Ammon's horn (tissue), 1 donor: Measurements from ENCODE around the gene NOL4L.
A peak's percentile ranks its signal among the peaks of the same experiment; 100 is the strongest.

ENCODE experiments used
- DNase-seq: peaks from one replicate; pipeline ENCODE4 v3.0.0-alpha.2; 2016; ENCODE audit warnings: low spot score

NOL4L gene

GRCh38 chr20:32541323-32542258 lies 43.5 kb downstream of the NOL4L start:
- peak; percentile 63 for DNase-seq

GRCh38 chr20:32539817-32540675 lies 45.1 kb downstream of the NOL4L start:
- DNase-seq: no peak

- DNase-seq: no peak
These were observed 45.9 kb downstream of the NOL4L start for GRCh38 chr20:32539026-32539816.

- DNase-seq: no peak
These were observed 46.6 kb downstream of the NOL4L start for GRCh38 chr20:32538526-32538939.

GRCh38 chr20:32537657-32538525 lies 47.2 kb downstream of the NOL4L start:
- DNase-seq: no peak

GRCh38 chr20:32536851-32537656 lies 48.1 kb downstream of the NOL4L start:
- DNase-seq: no peak

- DNase-seq: no peak
These were observed 48.9 kb downstream of the NOL4L start for GRCh38 chr20:32535953-32536823.

- DNase-seq: no peak
These were observed 49.7 kb downstream of the NOL4L start for GRCh38 chr20:32535316-32535952.

GRCh38 chr20:32534661-32535240 lies 50.4 kb downstream of the NOL4L start:
- DNase-seq: no peak

GRCh38 chr20:32533732-32534131 lies 51.4 kb downstream of the NOL4L start:
- no peak for DNase-seq

GRCh38 chr20:32532246-32532645 lies 52.9 kb downstream of the NOL4L start:
- DNase-seq: no peak

GRCh38 chr20:32528905-32529670 lies 56.0 kb downstream of the NOL4L start:
- no peak for DNase-seq

GRCh38 chr20:32528171-32528891 lies 56.8 kb downstream of the NOL4L start:
- no peak for DNase-seq

GRCh38 chr20:32527447-32528055 lies 57.6 kb downstream of the NOL4L start:
- no peak for DNase-seq

GRCh38 chr20:32527052-32527446 lies 58.1 kb downstream of the NOL4L start:
- DNase-seq: no peak

GRCh38 chr20:32526541-32526940 lies 58.6 kb downstream of the NOL4L start:
- no peak for DNase-seq
